Left forelimb (tissue), 1 donor: ENCODE measurements around the gene NEURL2.

ENCODE experiments used
- DNase-seq: peaks from one replicate; pipeline ENCODE4 v3.0.0-alpha.2; 2018; ENCODE audit warnings: low spot score

NEURL2 gene

GRCh38 chr20:45841407-45842129, 49.4 kb downstream of the NEURL2 start:
- no peak for DNase-seq

GRCh38 chr20:45840700-45841198, 50.3 kb downstream of the NEURL2 start:
- DNase-seq, result no peak
